ENCODE data around the gene FLNC.

GRCh38 chr7:128801003-128801402 lies 29.2 kb upstream of the FLNC start:
- TF ChIP-seq POLR2A (IDR thresholded peaks at IDR 0.05): no peak
- no peak for TF ChIP-seq CTCF (IDR thresholded peaks at IDR 0.05)
